GM18526 (cell line): ENCODE measurements around the gene RNF207.

Experiments used
- POLR2A ChIP-seq: IDR thresholded peaks from 3 replicates; pipeline ENCODE4 v1.6.1; 2011; ENCODE audit not compliant: insufficient read length; ENCODE audit errors: extremely low read depth

Gene RNF207

GRCh38 chr1:6205849-6206519 is at the start of gene RNF207:
TSS of gene RNF207 (plus strand) at chr1:6206119. CDS start at chr1:6206536, 417 bp downstream.
- peak; percentile 65 for TF ChIP-seq POLR2A

GRCh38 chr1:6157132-6157527 is 48.8 kb upstream of the RNF207 start:
- no peak for TF ChIP-seq POLR2A

- no peak for TF ChIP-seq POLR2A
Observed at GRCh38 chr1:6157528-6158174, 48.3 kb upstream of the RNF207 start.

GRCh38 chr1:6158181-6158580 is 47.7 kb upstream of the RNF207 start:
- no peak for TF ChIP-seq POLR2A

GRCh38 chr1:6162341-6162740 is 43.6 kb upstream of the RNF207 start:
- no peak for TF ChIP-seq POLR2A

GRCh38 chr1:6162773-6163172 is 43.1 kb upstream of the RNF207 start:
- TF ChIP-seq POLR2A: no peak

- no peak for TF ChIP-seq POLR2A
Observed at GRCh38 chr1:6163191-6163972, 42.5 kb upstream of the RNF207 start.

- no peak for TF ChIP-seq POLR2A
Observed at GRCh38 chr1:6163973-6164617, 41.8 kb upstream of the RNF207 start.

- no peak for TF ChIP-seq POLR2A
Observed at GRCh38 chr1:6165027-6165426, 40.9 kb upstream of the RNF207 start.

- no peak for TF ChIP-seq POLR2A
Observed at GRCh38 chr1:6165441-6165985, 40.4 kb upstream of the RNF207 start.

GRCh38 chr1:6166221-6166620 is 39.7 kb upstream of the RNF207 start:
- no peak for TF ChIP-seq POLR2A

- no peak for TF ChIP-seq POLR2A
Observed at GRCh38 chr1:6166655-6167390, 39.1 kb upstream of the RNF207 start.

GRCh38 chr1:6167391-6168303 is 38.3 kb upstream of the RNF207 start:
- no peak for TF ChIP-seq POLR2A

- no peak for TF ChIP-seq POLR2A
Observed at GRCh38 chr1:6168947-6169586, 36.9 kb upstream of the RNF207 start.
